ENCODE measurements around the gene OTOG.

Gene OTOG

GRCh38 chr11:17547051-17547577 lies at the start of gene OTOG:
OTOG (plus strand) TSS chr11:17547259; CDS start chr11:17547373, 114 bp downstream.
- peak; percentile 13 for DNase-seq (ENCODE audit: low read depth)
- no peak within 1 kb of the TSS for H3K4me3 ChIP-seq (ENCODE audit: low read length)
- TF ChIP-seq CTCF (IDR thresholded peaks at IDR 0.05; ENCODE audit: insufficient read depth, low read depth, low read length, missing control alignments), result no peak

GRCh38 chr11:17498058-17498457 lies 49.0 kb upstream of the OTOG start:
- H3K4me3 ChIP-seq (ENCODE audit: low read length), result no peak overlapping the region
- TF ChIP-seq CTCF (IDR thresholded peaks at IDR 0.05; ENCODE audit: insufficient read depth, low read depth, low read length, missing control alignments), result no peak
- peak; percentile 25 for DNase-seq (ENCODE audit: low read depth)

GRCh38 chr11:17498475-17498874 lies 48.6 kb upstream of the OTOG start:
- no peak overlapping the region for H3K4me3 ChIP-seq (ENCODE audit: low read length)
- DNase-seq (ENCODE audit: low read depth), result peak; percentile 52
- peak; percentile 60 for TF ChIP-seq CTCF (IDR thresholded peaks at IDR 0.05; ENCODE audit: insufficient read depth, low read depth, low read length, missing control alignments)

GRCh38 chr11:17500673-17501072 lies 46.4 kb upstream of the OTOG start:
- H3K4me3 ChIP-seq (ENCODE audit: low read length), result no peak overlapping the region
- no peak for TF ChIP-seq CTCF (IDR thresholded peaks at IDR 0.05; ENCODE audit: insufficient read depth, low read depth, low read length, missing control alignments)
- no peak for DNase-seq (ENCODE audit: low read depth)

- no peak overlapping the region for H3K4me3 ChIP-seq (ENCODE audit: low read length)
- no peak for DNase-seq (ENCODE audit: low read depth)
- TF ChIP-seq CTCF (IDR thresholded peaks at IDR 0.05; ENCODE audit: insufficient read depth, low read depth, low read length, missing control alignments), result no peak
These were observed 44.4 kb upstream of the OTOG start for GRCh38 chr11:17502630-17503029.

GRCh38 chr11:17504330-17505107 lies 42.5 kb upstream of the OTOG start:
- TF ChIP-seq CTCF (IDR thresholded peaks at IDR 0.05; ENCODE audit: insufficient read depth, low read depth, low read length, missing control alignments), result peak; percentile 92
- DNase-seq (ENCODE audit: low read depth), result peak; percentile 71

GRCh38 chr11:17505146-17505545 lies 41.9 kb upstream of the OTOG start:
- no peak for DNase-seq (ENCODE audit: low read depth)
- H3K4me3 ChIP-seq (ENCODE audit: low read length), result no peak overlapping the region
- TF ChIP-seq CTCF (IDR thresholded peaks at IDR 0.05; ENCODE audit: insufficient read depth, low read depth, low read length, missing control alignments), result no peak

More at GRCh38 chr11:17504330-17505107, 42.5 kb upstream of the OTOG start:
- H3K4me3 ChIP-seq (ENCODE audit: low read length), result no peak overlapping the region
